ENCODE results near the gene AEBP1. TPM values are rescaled to one million over a fixed set of nuclear protein-coding genes. Genes with fewer than 3 reads are reported as not detected.

The AEBP1 gene
- total and polyA plus RNA-seq, 2 experiments from 2014 or later, result 94.1 to 96.0 TPM

DNA sequence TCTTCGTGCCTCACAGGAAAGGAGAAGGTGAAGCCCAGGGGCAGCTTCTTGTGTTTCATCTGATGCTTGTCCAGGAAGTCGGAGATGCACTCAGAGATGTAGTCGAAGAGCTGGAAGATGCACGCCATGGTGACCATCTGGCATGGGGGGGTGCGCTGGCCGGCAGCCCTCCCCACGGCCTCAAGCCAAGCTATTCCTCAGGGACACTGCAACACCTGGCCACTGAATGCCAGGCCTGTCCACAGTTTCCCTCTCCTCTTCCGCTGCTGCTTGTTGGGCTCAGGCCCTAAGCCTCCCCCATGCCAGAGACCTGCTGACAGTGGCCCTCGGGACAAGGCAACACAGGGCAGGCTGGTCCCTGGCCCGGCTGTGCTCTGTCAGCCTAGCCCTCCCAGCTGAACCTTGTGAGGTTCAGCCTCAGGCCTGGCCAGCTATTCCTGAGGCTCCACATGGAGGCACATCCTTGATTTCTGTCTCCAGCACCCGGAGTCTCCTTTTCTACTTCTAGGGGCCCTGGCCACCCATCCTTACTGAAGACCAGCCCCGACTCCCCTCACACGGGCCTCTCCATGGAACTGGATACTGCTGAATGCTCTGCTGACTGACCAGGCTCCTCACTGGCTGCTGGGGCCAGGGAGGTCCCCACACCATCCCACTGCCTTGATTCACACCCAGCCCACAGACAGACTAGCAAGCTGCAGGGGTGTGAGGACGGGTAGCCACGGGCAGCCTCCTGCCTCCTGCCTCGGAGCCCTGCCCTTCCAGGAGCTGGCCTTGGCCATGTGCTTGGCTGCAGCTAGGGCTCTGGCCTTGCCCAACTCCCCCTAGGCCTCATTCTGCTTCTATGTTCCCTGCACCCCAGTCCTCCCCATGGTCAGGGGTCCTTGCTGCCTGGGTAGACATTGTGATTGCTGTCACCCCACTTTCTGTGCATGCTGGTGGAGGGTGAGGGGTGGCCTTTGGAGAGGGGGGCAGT is 47.1 kb downstream of the AEBP1 start:
- no peaks in the 10 kb centered on the region for H3K27me3 ChIP-seq
- no peaks in the 10 kb centered on the region for H3K36me3 ChIP-seq
- TF ChIP-seq, protein P1, sequence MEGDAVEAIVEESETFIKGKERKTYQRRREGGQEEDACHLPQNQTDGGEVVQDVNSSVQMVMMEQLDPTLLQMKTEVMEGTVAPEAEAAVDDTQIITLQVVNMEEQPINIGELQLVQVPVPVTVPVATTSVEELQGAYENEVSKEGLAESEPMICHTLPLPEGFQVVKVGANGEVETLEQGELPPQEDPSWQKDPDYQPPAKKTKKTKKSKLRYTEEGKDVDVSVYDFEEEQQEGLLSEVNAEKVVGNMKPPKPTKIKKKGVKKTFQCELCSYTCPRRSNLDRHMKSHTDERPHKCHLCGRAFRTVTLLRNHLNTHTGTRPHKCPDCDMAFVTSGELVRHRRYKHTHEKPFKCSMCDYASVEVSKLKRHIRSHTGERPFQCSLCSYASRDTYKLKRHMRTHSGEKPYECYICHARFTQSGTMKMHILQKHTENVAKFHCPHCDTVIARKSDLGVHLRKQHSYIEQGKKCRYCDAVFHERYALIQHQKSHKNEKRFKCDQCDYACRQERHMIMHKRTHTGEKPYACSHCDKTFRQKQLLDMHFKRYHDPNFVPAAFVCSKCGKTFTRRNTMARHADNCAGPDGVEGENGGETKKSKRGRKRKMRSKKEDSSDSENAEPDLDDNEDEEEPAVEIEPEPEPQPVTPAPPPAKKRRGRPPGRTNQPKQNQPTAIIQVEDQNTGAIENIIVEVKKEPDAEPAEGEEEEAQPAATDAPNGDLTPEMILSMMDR (IDR thresholded peaks at IDR 0.05; ENCODE audit: low read depth, low read length), result no peak
- no peak for DNase-seq (ENCODE audit: low read depth in 1 of 2, low spot score in 1 of 2)
- H3K9me3 ChIP-seq (ENCODE audit: low read depth), result no peaks in the 10 kb centered on the region
- no peak overlapping the region for H3K27ac ChIP-seq
- peaks cover 18% of the 10 kb centered on the region for H3K4me1 ChIP-seq (ENCODE audit: low read depth)
- no peak overlapping the region for H3K4me3 ChIP-seq

DNA sequence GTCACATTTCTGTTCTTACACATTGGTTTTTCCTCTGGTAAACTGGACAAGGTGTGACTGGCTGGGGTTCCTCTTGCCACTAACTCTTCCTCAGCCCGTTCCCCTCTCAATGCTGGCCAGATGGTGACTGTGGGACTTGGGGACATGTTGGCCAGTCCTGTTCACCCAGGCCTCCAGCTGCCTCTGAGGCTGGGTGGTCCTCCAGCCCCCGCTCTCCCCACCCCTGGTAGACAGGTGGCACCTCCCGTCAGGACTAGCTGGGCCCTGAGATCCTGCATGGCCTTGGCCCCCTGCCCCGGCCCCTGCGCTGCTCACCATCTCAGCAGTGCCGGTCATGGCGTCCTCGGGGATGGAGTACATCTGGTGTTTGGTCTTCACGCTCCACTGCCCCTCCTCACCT is 47.8 kb downstream of the AEBP1 start:
- Histone ChIP-seq H3K36me3 (no peaks in the 10 kb centered on the region), H3K27me3 (no peaks in the 10 kb centered on the region), H3K9me3 (ENCODE audit: low read depth) (no peaks in the 10 kb centered on the region), H3K4me1 (ENCODE audit: low read depth) (peaks cover 18% of the 10 kb centered on the region), H3K27ac (no peak overlapping the region), H3K4me3 (no peak overlapping the region)
- DNase-seq (ENCODE audit: low read depth in 1 of 2, low spot score in 1 of 2), result no peak
- TF ChIP-seq, protein P1 (IDR thresholded peaks at IDR 0.05; ENCODE audit: low read depth, low read length), result no peak

DNA sequence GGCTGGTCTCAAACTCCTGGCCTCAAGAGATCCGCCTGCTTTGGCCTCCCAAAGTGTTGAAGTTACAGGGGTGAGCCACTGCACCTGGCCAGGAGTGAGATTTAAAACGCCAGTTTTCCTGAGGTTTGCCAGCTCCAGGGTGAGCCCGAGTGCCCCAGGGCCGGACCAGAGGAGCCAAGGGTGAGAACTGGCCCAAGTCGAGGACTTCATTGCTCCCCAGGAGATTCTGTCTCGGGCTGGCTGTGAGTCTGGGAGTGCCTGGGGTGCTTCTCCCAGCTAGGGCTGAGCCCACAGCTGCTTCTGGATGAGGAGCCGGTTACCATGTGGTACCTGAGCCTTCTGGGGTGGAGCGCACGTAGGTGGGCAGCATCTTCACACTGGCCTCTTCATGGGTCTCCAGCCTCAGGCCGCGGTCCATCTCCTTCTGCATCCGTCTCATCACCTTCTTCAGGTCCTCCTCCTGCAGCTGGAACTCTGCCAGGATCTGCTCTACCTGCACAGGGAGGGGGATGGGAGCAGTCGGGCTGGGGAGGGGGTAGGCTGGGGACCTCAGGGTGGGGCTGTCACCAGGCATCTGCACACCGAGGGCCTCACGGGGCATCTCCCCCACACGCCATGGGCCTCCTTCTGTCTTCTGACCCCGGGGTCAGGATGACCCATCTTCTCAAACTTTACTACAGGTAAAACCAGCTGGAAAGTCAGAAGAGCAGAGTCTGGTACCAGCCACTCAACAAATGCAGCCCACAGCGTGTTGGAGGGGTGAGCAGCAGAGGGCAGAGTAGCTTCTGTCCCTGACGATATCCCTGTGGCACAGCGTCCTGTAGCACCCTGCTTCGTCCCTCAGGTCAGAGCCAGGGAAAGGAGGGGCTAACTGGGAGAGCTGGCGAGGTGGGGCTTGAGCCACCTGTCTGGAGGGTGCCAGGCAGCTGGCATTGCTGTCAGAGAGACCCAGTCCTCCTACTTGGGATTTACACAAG is 49.1 kb downstream of the AEBP1 start:
- no peak for DNase-seq (ENCODE audit: low read depth in 1 of 2, low spot score in 1 of 2)
- H3K4me1 ChIP-seq (ENCODE audit: low read depth), result peaks cover 9% of the 10 kb centered on the region

DNA sequence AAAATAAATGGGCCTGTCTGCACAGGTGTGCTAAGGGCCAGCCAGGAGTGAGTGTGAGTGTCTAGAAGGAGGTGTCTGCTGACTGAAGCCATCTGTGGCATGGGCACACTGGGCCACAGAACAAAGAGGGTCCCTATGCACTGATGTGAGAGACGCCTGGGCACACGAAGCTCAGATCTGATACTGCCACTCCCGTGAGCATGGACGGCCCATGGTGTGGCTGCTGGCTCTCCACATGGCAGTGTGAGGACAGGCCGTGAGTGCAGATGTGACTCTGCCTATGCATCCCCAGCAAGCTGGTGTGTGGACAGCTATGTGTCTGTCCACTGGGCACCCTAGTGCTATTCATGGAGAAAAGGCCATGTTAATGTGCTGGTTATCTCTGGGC is 49.8 kb downstream of the AEBP1 start:
- H3K4me1 ChIP-seq (ENCODE audit: low read depth), result peaks cover 9% of the 10 kb centered on the region
- H3K9me3 ChIP-seq (ENCODE audit: low read depth), result no peaks in the 10 kb centered on the region
- H3K27ac ChIP-seq, result no peak overlapping the region
- TF ChIP-seq, protein P1 (IDR thresholded peaks at IDR 0.05; ENCODE audit: low read depth, low read length), result no peak
- no peaks in the 10 kb centered on the region for H3K27me3 ChIP-seq
- no peaks in the 10 kb centered on the region for H3K36me3 ChIP-seq
- H3K4me3 ChIP-seq, result no peak overlapping the region
- no peak for DNase-seq (ENCODE audit: low read depth in 1 of 2, low spot score in 1 of 2)

More for the DNA sequence above, 49.1 kb downstream of the AEBP1 start:
- H3K9me3 ChIP-seq (ENCODE audit: low read depth), result no peaks in the 10 kb centered on the region
- H3K36me3 ChIP-seq, result no peaks in the 10 kb centered on the region
- H3K27me3 ChIP-seq, result no peaks in the 10 kb centered on the region
- TF ChIP-seq, protein P1 (IDR thresholded peaks at IDR 0.05; ENCODE audit: low read depth, low read length), result no peak
- no peak overlapping the region for H3K4me3 ChIP-seq
- H3K27ac ChIP-seq, result no peak overlapping the region

DNA sequence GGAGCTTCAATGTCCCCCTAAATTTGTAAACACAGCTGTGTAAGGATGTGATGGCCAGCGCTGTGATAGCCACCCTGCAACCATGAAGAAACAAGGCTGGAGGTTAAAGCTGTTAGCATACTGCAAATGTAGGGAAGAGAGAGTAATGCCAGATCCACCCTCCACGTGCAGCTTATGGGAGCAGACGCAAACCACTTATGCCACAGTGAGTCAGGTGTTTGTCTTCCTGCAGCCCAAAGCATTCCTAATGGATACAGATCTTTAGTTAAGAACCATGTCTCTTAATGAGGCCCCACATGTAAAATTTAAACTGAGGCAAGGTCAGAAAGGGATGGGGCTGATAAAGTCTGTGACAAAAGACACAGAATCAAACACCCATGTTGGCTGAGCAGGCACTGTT is 50.6 kb downstream of the AEBP1 start:
- Histone ChIP-seq H3K4me1 (ENCODE audit: low read depth) (peaks cover 9% of the 10 kb centered on the region), H3K27me3 (no peaks in the 10 kb centered on the region), H3K4me3 (no peak overlapping the region), H3K36me3 (no peaks in the 10 kb centered on the region), H3K27ac (no peak overlapping the region), H3K9me3 (ENCODE audit: low read depth) (no peaks in the 10 kb centered on the region)
- TF ChIP-seq, protein P1 (IDR thresholded peaks at IDR 0.05; ENCODE audit: low read depth, low read length), result no peak
- DNase-seq (ENCODE audit: low read depth in 1 of 2, low spot score in 1 of 2), result no peak
